ENCODE results near the gene TBC1D22A.

Gene TBC1D22A

DNA sequence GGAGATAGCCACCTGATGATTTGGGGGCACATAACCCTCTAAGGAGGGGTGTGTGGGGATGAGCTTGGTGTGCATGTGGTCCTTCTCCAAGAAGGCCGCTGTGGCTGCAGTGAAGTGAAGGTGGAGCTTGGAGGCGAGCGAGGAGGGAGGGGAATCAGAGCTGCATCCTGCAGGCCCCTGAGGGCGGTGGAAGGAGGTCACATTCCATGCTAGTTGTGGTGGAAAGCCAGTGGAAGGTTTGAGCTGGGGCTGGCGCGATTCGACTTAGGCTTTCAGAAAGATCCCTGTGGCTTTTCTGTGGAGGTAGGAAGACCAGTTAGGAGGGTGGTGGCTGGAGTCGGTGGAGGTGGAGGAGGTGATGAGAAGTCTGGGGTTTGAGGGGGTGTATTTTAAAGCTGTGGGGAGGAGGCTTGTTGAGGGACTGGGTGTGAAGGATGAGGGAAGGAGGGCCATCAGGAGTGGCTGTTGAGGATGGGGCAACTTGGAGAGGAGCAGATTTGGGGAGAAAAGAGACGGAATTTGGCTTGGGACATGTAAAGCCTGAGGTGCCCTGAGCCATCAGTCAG is 62.0 kb downstream of the TBC1D22A start:
- no peak for DNase-seq (ENCODE audit: low read depth)
- TF ChIP-seq CTCF (IDR thresholded peaks at IDR 0.05; ENCODE audit: low read length, missing control alignments): no peak
- no peak overlapping the region for H3K4me3 ChIP-seq (replicated peaks; ENCODE audit: low read depth, low read length)

GRCh38 chr22:46824980-46825544 is 62.6 kb downstream of the TBC1D22A start:
- no peak for TF ChIP-seq CTCF (IDR thresholded peaks at IDR 0.05; ENCODE audit: low read length, missing control alignments)
- no peak overlapping the region for H3K4me3 ChIP-seq (replicated peaks; ENCODE audit: low read depth, low read length)
- no peak for DNase-seq (ENCODE audit: low read depth)

GRCh38 chr22:46826438-46827135 is 64.1 kb downstream of the TBC1D22A start:
- no peak for TF ChIP-seq CTCF (IDR thresholded peaks at IDR 0.05; ENCODE audit: low read length, missing control alignments)
- DNase-seq (ENCODE audit: low read depth): no peak

GRCh38 chr22:46827136-46827780 is 64.8 kb downstream of the TBC1D22A start:
- no peak for DNase-seq (ENCODE audit: low read depth)
- no peak overlapping the region for H3K4me3 ChIP-seq (replicated peaks; ENCODE audit: low read depth, low read length)
- no peak for TF ChIP-seq CTCF (IDR thresholded peaks at IDR 0.05; ENCODE audit: low read length, missing control alignments)

More at GRCh38 chr22:46826438-46827135, 64.1 kb downstream of the TBC1D22A start:
- no peak overlapping the region for H3K4me3 ChIP-seq (replicated peaks; ENCODE audit: low read depth, low read length)

DNA sequence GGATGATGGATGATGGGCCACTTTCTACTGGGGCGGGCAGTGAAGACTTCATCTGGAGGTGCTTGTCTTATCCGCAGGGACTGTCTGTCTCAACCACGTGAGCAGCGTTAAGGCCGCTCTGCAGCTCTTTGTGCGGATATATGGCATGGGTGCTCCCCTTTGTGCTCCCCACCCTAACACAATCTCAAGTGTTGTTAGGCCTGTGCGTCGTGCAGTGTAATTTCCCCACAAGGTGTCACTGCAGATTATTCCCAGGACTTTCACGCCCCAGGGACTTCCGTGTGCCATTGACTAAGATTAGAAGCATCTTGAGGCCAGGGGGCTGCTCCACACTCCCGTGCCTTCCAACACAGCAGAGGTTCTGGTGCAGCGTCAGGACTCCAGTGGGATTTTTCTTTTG is 65.3 kb downstream of the TBC1D22A start:
- no peak overlapping the region for H3K4me3 ChIP-seq (replicated peaks; ENCODE audit: low read depth, low read length)
- no peak for TF ChIP-seq CTCF (IDR thresholded peaks at IDR 0.05; ENCODE audit: low read length, missing control alignments)
- no peak for DNase-seq (ENCODE audit: low read depth)

- no peak for TF ChIP-seq CTCF (IDR thresholded peaks at IDR 0.05; ENCODE audit: low read length, missing control alignments)
- H3K4me3 ChIP-seq (replicated peaks; ENCODE audit: low read depth, low read length): no peak overlapping the region
- no peak for DNase-seq (ENCODE audit: low read depth)
These were observed 66.0 kb downstream of the TBC1D22A start for GRCh38 chr22:46828323-46828900.
